GM19099 (cell line): Measurements from ENCODE around the gene OR2V1.
"Not testable (repeated sequence)": the region's sequence is repeated elsewhere in the genome, so short reads cannot be mapped to it uniquely, and the experiment has no call there.

ENCODE experiments used
- POLR2A ChIP-seq: IDR thresholded peaks from 3 replicates; pipeline ENCODE4 v1.6.1; 2011; ENCODE audit warnings: low read depth; ENCODE audit not compliant: insufficient read length; ENCODE audit errors: extremely low read depth

The OR2V1 gene

DNA sequence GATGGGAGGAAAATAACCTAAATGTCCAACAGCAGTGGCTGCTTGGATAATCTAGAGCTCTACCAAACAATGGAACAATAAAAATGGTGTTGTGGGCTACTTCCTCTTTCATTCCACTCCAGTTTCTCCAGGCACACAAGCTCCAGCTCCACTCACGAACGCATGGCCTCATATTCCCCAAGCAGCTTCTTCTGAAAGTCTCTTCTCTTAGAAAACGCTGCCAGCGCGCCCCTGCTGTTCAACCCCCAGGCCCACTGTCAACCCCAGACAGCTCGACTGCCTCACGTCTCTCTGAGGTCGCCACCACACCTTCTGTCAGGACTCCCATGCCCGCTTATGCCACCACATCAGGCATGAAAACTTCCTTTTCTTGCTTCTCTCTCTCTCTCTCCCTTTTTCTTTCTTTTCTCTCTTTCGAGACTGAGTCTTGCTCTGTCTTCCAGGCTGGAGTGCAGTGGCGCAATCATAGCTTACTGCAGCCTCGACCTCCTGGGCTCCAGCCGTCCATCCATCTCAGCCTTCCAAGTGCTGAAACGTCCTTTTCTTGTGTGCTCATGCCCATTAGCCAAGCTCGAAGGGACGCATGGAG lies 32.6 kb upstream of the OR2V1 start:
- no peak for TF ChIP-seq POLR2A

DNA sequence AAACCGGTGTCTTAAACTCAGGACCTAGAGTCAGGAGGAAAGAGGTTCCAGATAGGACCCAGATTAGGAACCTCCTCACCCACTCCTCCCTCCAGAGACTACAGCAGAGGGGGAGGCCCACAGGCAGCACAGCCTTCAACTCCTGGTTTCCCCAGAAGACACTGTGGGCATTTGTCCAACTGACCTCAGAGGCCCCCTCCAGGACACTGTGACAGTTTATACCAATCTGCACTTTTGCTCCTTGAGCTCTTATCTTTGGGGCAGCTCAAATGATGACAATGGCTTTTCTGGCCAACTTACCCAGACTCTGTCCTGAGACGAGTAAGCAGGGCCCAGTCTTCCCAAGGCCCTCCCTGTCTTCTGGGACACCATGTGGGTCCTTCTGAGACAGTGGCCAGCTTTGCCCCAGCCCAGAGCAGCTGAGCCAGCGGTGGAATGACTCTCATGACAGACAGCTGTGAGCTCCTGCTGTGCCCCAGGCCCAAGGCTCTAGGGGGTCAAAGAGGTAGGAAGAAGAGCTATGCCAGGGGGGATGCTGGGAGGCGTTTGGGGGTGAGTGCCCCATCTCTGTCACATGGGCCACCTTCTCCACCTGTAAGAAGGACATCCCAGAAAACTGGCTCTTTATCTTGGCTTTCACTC lies 30.7 kb upstream of the OR2V1 start:
- TF ChIP-seq POLR2A: no peak

DNA sequence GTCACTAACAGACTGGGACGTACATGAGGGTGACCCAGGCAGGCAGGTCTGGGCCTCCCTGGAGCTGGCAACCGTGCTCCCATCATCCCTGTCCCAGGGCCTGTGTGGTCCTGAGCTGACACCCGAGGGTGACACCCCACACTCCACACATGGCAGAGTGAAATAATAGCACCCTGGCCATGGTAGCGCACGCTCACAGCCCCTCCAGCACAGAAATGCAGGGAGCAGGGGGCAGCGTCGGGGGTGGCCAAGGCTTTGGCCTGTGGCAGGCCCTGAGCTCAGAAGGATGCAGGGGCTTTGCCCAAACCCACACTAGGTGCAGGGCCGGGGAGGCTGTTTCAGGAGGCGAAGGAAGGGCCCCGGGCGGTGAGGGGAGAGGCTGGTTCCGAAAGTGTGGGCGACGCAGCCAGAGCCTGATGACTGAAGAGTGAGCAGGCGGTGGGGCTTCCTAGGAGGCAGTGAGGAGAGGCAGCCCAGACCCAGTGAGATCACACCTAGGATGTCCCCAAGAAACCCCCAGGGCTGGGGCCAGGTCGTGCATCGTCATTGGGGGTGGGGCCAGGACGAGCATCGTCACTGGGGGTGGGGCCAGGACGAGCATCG lies 29.3 kb upstream of the OR2V1 start:
- no peak for TF ChIP-seq POLR2A

DNA sequence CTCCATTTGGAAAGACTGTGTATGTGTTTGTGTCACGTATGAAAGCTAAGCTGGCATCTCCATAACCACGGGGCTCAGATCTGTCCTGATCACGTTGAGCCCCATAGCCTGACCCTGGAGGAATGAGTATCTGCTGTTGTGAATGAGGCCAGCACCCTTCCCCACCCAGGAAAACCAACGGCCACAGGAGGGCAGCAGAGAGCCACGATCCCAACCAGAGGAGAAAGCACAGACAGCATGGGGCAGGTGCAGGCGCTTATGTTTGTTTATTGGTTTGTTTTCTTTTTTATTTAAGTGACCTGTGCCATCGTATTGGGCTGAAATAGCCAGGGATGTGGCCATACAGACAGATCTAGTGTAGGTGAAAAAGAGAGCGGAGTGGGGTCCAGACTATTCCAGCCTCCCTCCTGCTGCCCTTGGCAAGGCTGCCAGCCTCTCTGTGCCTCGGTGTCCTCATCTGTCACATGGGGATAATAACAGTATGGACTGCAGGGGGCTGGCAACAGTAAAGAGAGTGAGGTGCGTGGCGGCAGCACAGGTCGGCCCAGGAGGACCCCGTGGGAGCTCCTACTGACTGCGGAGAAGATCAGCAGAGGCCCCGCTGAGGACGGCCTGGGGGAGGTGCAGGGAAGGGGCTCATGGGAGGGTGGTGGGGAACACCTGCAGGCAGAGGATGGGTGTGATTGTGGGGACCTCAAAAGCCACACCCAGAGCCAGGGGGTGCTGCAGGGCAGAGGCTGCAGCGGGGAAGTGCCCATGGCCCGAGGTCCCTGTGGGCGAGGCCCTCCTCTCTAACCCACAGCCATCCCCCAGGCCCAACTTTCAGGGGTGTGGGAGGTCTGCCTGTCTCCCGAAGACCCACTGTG lies 28.6 kb upstream of the OR2V1 start:
- no peak for TF ChIP-seq POLR2A

DNA sequence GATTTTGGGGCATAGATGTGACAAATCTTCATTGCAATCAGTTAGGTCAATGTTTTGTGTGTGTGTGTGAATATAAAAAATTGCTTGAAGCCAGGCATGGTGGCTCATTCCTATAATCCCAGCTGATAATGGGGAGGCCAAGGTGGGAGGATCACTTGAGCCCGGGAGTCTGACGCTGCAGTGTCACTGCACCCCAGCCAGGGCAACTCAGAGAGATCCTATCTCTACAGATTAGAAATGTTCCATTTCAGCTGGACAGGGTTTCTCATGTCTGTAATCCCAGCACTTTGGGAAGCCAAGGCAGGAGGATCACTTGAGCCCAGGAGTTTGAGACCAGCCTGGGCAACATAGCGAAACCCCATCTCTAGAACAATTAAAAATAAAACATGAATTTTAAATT lies 27.9 kb upstream of the OR2V1 start:
- no peak for TF ChIP-seq POLR2A

DNA sequence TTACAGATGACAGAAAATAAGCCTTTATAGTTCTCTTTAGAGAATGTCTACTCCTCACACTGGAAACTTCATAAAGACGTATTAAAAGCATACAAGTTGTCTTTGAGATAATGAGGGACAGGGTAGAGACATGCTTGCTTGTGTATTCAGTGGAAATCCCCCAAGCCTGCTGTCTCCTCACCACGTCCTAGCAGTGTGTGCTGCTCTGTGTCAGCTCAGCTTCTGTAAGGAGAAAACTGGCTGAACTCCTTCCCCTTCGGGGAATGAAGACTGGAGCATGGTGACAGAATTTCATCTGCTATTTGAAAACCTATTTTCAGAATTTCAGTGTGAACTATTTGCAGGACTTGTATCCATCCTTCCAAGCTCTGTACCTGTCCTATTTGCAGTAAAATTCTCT lies 25.8 kb upstream of the OR2V1 start:
- TF ChIP-seq POLR2A: no peak

DNA sequence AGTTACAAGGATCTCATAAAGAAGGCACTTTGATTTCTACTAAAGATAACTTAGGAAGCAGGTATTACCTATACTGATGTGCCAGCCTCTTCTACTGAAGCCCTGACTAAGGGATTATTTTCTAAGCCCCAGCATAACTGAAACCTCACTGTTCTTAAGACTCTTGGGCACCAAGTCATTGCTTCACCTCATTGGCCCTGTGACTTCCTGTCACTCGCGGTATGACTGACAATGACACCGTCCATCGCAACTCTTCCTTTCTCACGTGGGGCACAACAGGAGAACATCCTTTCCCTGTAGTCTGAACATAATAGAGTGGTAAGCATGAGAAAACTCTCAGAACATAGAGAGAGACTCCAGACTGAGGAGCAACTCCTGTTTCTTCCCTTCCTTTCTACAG lies 22.8 kb upstream of the OR2V1 start:
- no peak for TF ChIP-seq POLR2A

DNA sequence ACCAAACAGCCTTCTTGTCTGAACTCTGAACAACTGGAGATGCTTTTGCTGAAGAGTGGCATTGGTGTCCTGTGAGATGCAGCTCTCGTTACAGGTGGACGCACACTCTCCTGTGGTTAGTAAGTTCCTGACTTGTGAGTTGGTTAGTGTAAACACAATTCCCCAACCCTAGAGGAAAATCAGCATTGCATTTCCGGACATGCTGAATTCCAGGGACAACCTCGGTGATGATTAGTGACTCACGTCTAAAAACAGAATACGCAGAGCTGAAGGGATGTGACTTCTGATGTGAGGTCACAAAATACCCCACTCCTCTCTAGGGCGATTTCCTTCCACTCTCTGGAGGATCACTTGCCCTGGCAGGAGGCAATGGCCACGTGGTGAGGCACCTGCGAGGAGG lies 21.4 kb upstream of the OR2V1 start:
- TF ChIP-seq POLR2A: no peak

DNA sequence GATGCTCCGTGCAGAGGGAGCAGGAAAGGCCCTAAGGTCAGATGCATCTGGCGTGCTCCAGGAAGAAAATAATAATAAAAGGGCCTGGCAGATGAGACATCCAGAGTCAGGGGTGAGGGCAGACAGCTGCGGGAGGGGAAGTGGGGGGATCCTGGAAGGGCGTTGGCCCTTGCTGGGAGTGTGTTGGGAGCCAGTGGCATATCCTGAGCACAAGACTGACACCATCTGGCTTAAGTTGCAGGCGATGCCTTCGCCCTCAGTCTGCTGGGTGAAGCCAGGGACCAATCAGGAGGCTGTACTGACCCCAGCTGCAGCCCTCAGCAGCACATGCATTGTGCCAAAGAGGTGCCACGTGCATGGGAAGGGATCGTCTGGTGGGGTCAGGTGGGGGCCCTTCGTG lies 20.2 kb upstream of the OR2V1 start:
- TF ChIP-seq POLR2A: no peak

DNA sequence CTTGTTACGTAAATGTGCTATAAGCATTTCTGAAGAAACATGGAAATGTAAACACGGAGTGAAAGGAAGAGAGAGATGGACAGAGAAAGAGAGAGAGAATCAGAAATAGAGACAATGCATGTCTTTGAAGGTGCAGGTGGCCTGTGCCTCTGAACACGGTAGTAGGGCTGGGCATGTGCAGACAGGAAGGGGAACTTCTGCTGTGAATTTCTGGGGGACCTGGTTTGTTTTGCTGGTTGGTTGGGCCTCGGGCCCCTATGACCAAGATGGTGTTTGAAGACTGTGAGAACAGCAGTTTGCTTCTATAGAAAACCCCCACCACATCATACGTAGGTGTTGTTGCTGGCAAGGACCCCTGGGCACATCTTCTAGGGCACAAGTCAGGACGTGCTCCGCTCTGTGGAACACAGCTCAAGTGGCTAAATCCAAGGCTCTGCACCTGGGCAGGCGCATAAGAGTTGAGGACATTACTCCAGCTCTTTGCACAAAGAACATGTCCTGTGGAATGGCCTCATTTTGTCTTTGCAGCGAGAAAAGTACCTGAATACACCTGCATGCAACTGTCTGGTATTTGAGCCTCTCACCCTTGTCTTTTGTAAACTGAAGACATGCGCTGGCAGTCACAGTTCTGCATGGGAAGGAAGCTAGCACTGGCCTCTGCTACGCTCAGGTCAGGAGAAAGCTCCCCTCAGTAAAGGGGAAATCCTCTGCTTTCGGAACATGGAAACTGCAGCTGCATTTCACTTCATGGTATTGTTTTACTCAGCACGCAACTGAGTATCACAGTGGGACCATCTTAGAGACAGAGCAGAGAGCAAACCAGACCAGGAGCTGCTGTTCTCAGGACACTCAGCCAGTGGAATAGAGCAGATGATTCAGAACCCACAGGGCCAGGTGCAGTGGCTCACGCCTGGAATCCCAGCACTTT lies 19.1 kb upstream of the OR2V1 start:
- TF ChIP-seq POLR2A: no peak

DNA sequence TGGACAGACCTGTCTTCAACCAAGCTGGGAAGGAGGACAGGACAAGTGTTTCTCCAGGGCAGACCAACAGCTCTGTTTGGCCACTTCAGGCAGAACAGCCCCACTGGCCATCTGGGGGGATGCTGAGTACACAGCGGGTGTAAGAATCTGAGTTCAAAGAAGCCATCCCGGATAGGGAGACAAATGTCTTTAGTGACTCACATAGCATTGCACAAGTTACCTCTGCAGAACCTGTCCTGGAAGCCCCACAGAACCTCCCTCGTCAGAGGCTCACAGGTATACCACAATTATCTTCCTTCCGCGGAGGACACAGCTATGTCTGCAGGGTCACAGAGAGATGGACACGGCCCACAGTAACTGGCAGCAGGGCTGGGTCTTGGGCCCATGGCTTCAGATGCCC lies 18.4 kb upstream of the OR2V1 start:
- TF ChIP-seq POLR2A: no peak

DNA sequence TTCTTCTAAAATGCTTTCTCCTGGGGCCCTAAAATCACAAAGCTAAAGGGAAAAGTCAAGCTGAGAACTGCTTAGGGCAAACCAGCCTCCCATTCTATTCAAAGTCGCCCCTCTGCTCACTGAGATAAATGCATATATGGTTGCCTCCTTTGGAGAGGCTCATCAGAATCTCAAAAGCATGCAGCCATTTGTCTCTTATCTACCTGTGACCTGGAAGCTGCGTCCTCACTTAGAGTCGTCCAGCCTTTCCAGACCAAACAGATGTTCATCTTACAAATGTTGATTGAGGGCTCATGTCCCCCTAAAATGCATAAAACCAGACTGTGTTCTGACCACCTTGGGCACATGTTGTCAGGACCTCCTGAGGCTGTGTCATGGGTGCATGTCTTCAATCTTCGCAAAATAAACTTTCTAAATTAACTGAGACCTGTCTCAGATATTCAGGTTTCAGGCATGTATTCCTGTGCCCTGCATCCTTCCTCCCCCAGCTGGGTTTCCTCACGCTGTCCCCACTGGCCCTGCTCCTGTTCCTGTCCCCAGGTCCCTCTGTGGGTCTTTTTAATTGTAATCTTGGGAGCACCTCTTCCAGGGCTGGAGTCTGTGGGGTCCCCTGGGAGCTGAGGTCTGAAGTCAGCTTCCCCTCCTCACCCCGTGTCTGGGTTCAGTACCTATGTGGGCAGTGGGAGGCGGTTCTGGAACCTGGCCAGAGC lies 16.1 kb upstream of the OR2V1 start, which contains the start of gene OR2V2:
Gene OR2V2 (plus strand): TSS at position 660 of the 710 bp plus-strand sequence. CDS start 7,357 bp downstream, outside the sequence.
- TF ChIP-seq POLR2A: not testable (repeated sequence)

DNA sequence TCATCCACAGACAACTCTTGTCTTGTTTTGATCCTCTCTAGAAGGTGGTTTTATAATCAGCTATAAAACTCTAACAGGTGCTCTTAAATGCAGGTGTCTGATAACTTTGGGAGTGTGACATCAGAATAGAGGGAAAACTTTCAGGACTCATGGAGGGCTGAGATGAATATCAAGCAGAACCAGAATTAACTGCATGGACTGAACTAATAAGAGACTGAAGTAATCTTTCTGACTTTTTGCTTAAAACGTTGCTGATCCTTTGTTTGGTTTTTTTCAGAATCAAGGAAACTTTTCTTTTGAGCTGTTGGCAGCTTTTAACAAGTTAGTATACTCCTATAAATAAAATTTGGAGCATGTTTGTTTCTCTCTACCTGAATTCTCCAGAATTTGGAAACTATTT lies 14.2 kb upstream of the OR2V1 start:
- TF ChIP-seq POLR2A: no peak

DNA sequence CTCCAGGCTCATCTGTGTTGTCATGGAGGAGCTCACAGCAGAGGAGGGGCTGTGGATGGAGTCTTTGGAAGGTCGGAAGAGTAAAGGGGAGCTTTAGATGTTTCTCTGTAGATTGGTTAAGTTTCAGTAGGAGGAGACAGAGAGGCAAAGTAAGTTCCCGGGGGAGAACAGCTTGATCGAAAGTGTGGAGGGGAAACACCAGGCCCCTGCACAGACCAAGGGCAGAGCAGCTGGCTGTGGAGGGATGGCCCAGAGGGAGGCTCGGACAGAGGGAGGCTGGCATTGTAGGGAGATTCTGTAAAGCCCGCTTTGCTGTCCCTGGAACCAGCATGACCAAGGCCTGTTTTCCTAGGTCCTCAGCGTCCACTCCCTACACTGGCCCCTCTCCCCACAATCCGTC lies 11.1 kb upstream of the OR2V1 start:
- no peak for TF ChIP-seq POLR2A

DNA sequence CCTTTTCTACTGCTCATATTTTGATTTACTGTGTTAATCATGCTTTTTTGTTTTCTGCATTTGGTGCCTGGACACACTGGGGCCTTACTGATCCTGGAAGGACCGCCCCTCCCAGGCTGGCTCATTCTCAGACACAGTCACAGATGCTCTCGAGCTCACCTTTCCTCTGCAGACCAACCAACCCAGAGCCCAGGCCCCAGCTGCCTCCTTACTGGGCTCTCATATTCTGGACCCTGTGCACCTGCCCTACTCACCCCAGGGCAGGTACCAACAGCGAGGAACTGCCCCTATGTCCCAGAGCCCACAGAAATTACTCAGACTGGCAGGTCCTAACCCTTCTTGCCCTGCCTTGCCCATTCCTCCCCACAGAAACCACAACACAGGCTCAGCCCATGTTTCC lies 9.8 kb upstream of the OR2V1 start:
- no peak for TF ChIP-seq POLR2A

DNA sequence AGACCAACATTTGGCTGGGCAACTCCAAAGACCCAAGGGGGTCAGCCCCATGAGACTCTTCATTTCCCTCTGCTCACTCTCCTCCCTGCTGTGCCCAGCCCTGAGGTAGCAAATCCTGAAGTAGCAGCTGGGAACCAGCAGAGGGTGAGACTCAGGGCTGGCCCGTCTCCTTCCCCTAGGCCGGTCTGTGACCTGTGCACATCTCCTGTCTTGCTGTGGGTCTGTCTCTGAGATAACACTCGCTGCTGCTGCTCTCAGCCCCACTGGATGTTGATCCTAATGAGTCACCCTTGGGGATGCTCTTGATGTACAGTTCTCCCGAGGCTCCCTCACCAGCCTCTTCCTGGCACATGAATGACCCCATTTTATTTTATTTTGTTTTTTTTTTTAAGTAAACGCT lies 7.3 kb upstream of the OR2V1 start:
- no peak for TF ChIP-seq POLR2A
